Endothelial cell of umbilical vein (primary cell): ENCODE results near the gene TANGO6. TPM values are rescaled to one million over a fixed set of nuclear protein-coding genes. Genes with fewer than 3 reads are reported as not detected.

Source experiments
- BruUV-seq: library from RNA; stranded (reverse); fragments of 400-500 nt; replicated peaks from 2 replicates; lab custom pipeline; 2021; lab: Mats Ljungman, UMichigan
- CTCF ChIA-PET: fragments of 300-600, 350-600 bp; sonication (Branson Sonifier 250); formaldehyde crosslinking; loops from one replicate; lab custom pipeline; 2021; ENCODE audit warnings: antibody characterized with exemption, inconsistent platforms; lab: Charles Lee
- POLR2A ChIA-PET: fragments of 300-600, 350-600 bp; sonication (Branson Sonifier 250); formaldehyde crosslinking; loops from one replicate; lab custom pipeline; 2021; ENCODE audit warnings: antibody characterized with exemption, inconsistent platforms; lab: Charles Lee
- DNase-seq: peaks from one replicate; pipeline ENCODE4 v3.0.0-alpha.2; 2011; ENCODE audit warnings: low read depth, low spot score
- FAIRE-seq: peaks from 2 replicates; lab custom pipeline; 2011; peaks lifted over from hg19 to GRCh38; lab: Jason Lieb, UNC
- H2AFZ ChIP-seq: 2 replicates; pipeline ENCODE4 v1.6.0; 2012; ENCODE audit warnings: low read depth, low read length, control low read depth, inconsistent platforms
- H3K27ac ChIP-seq: 2 replicates; pipeline ENCODE4 v1.5.1; 2011; ENCODE audit warnings: low read depth, mild to moderate bottlenecking, control low read depth, low read length, moderate library complexity; ENCODE audit not compliant: insufficient read depth
- H3K27me3 ChIP-seq, 2 experiments: 2 replicates each; pipeline versions ENCODE4 v1.6.0 to v1.6.1; 2011; ENCODE audit warnings: low read length in 2 of 2, mixed read lengths in 1 of 2; ENCODE audit not compliant: control insufficient read depth in 2 of 2, insufficient read depth in 2 of 2
- H3K36me3 ChIP-seq, 2 experiments: 2 replicates in 1 of 2; 3 replicates in 1 of 2; pipeline ENCODE4 v1.5.1; 2011; ENCODE audit warnings: low read length in 2 of 2, mild to moderate bottlenecking in 1 of 2, moderate library complexity in 1 of 2; ENCODE audit not compliant: control insufficient read depth in 2 of 2, insufficient read depth in 2 of 2; ENCODE audit errors: extremely low read depth in 1 of 2
- H3K4me1 ChIP-seq: 3 replicates; pipeline ENCODE4 v1.5.1; 2011; ENCODE audit warnings: mild to moderate bottlenecking, low read length; ENCODE audit not compliant: control insufficient read depth, insufficient read depth; ENCODE audit errors: extremely low read depth
- H3K4me2 ChIP-seq: 2 replicates; pipeline ENCODE4 v1.6.1; 2011; ENCODE audit warnings: low read length, control low read depth, mixed read lengths; ENCODE audit not compliant: insufficient read depth
- H3K4me3 ChIP-seq, 3 experiments: fragments of 200-600 bp in 1 of 3; sonication (generic), shearing (Covaris generic) in 1 of 3; replicated peaks in 1 of 3; 2 replicates each; pipeline ENCODE4 v1.5.1; 2011 to 2016; ENCODE audit warnings: control low read depth in 3 of 3, low read length in 3 of 3, mild to moderate bottlenecking in 2 of 3, inconsistent platforms in 1 of 3, low read depth in 1 of 3, moderate library complexity in 1 of 3; ENCODE audit not compliant: insufficient read depth in 1 of 3
- H3K79me2 ChIP-seq: 2 replicates; pipeline ENCODE4 v1.6.0; 2012; ENCODE audit warnings: low read length, inconsistent platforms; ENCODE audit not compliant: control insufficient read depth, insufficient read depth
- H3K9ac ChIP-seq: replicated peaks from 2 replicates; pipeline ENCODE3; 2011; ENCODE audit warnings: low read length, control low read depth; ENCODE audit not compliant: insufficient read depth; ENCODE audit errors: extremely low read depth
- H3K9me1 ChIP-seq: replicated peaks from 3 replicates; pipeline ENCODE4 v1.6.0; 2011; ENCODE audit warnings: mild to moderate bottlenecking, low read length; ENCODE audit not compliant: control insufficient read depth, insufficient read depth; ENCODE audit errors: extremely low read depth
- H3K9me3 ChIP-seq: replicated peaks from 2 replicates; pipeline ENCODE4 v1.5.1; 2012; ENCODE audit warnings: low read length, inconsistent platforms; ENCODE audit not compliant: control insufficient read depth, insufficient read depth
- H4K20me1 ChIP-seq: replicated peaks from 2 replicates; pipeline ENCODE3; 2011; ENCODE audit warnings: mild to moderate bottlenecking, low read length; ENCODE audit not compliant: control insufficient read depth, insufficient read depth; ENCODE audit errors: extremely low read depth
- CTCF ChIP-seq, 2 donors: IDR thresholded peaks; 1 replicate in 1 of 2; 2 replicates in 1 of 2; pipeline ENCODE4 v1.5.1; 2011; ENCODE audit warnings: low read length in 2 of 2, mild to moderate bottlenecking in 2 of 2, moderate library complexity in 2 of 2, control low read depth in 1 of 2, inconsistent platforms in 1 of 2, low read depth in 1 of 2; ENCODE audit not compliant: insufficient read depth in 1 of 2; ENCODE audit errors: extremely low read depth in 1 of 2
- EZH2 ChIP-seq: IDR thresholded peaks from 2 replicates; pipeline ENCODE4 v1.6.1; 2012; ENCODE audit warnings: borderline replicate concordance, low read depth, mild to moderate bottlenecking, moderate library complexity, low read length, inconsistent platforms; ENCODE audit not compliant: severe bottlenecking
- FOS ChIP-seq: IDR thresholded peaks from 2 replicates; pipeline ENCODE4 v1.6.1; 2011; ENCODE audit warnings: mild to moderate bottlenecking, low read length, moderate library complexity, borderline replicate concordance; ENCODE audit not compliant: insufficient read depth
- GATA2 ChIP-seq: IDR thresholded peaks from 2 replicates; pipeline ENCODE4 v1.7.0; 2011; ENCODE audit warnings: low read depth, mild to moderate bottlenecking, moderate library complexity, mixed read lengths, low read length; ENCODE audit not compliant: insufficient read length, insufficient read depth
- JUN ChIP-seq: IDR thresholded peaks from 2 replicates; pipeline ENCODE4 v1.6.1; 2011; ENCODE audit warnings: borderline replicate concordance, low read depth; ENCODE audit not compliant: insufficient read length, insufficient read depth
- MAX ChIP-seq: IDR thresholded peaks from 2 replicates; pipeline ENCODE4 v1.6.1; 2011; ENCODE audit not compliant: insufficient read depth, insufficient read length
- MYC ChIP-seq: IDR thresholded peaks from one replicate; pipeline ENCODE4 v1.6.1; 2011; ENCODE audit warnings: mild to moderate bottlenecking, low read depth, low read length
- POLR2A ChIP-seq: IDR thresholded peaks from 2 replicates; pipeline ENCODE4 v1.6.1; 2012; ENCODE audit warnings: low read depth, mild to moderate bottlenecking, control low read depth, low read length
- POLR2AphosphoS5 ChIP-seq: IDR thresholded peaks from 2 replicates; pipeline ENCODE4 v1.6.1; 2012; ENCODE audit warnings: low read depth, mild to moderate bottlenecking, control low read depth, low read length, moderate library complexity; ENCODE audit not compliant: insufficient read depth
- dilution Hi-C: fragments of 300-500 bp; cut with MboI; formaldehyde crosslinking; loops from one replicate; pipeline ENCODE4 v1.15.0; 2019; ENCODE audit warnings: low sequenced_read_pairs; ENCODE audit not compliant: extremely low pct_ligation_motif_present
- intact Hi-C: fragments of 100-400 bp; cut with micrococcal nuclease; formaldehyde crosslinking; loops from one replicate; pipeline ENCODE4 v1.10.0; 2022
- polyA plus RNA-seq, 4 experiments: library from polyadenylated mRNA; depleted of rRNA in 3 of 4; stranded (reverse) in 3 of 4; unstranded in 1 of 4; fragments of >200 nt; gene quantifications; 2 replicates each; pipeline versions ENCODE4 v1.2.1 to v1.2.3, GENCODE V29; 2011 to 2012; ENCODE audit warnings: missing spikeins in 1 of 4
- total RNA-seq: library from RNA; stranded (reverse); gene quantifications from 2 replicates; pipeline ENCODE4 v1.2.3, GENCODE V29; 2021

The TANGO6 gene
- total and polyA plus RNA-seq, 2 donors (not counting 3 experiments of a cell fraction or from before 2014, with no cell fraction given), result 6.7 to 21.2 TPM

GRCh38 chr16:68869492-68870088 lies 26.3 kb downstream of the TANGO6 start:
- Histone ChIP-seq H3K4me1 (no peaks in the 10 kb centered on the region), H3K36me3 (no peaks in the 10 kb centered on the region), H3K9ac (no peak overlapping the region), H2AFZ (no peak overlapping the region), H3K27ac (no peak overlapping the region), H4K20me1 (no peaks in the 10 kb centered on the region), H3K4me2 (no peak overlapping the region), H3K79me2 (no peaks in the 10 kb centered on the region), H3K4me3 (no peak overlapping the region), H3K9me1 (no peaks in the 10 kb centered on the region), H3K27me3 (no peaks in the 10 kb centered on the region), H3K9me3 (no peaks in the 10 kb centered on the region)
- ChIA-PET CTCF (no interaction called here), POLR2A (no interaction called here)
- TF ChIP-seq GATA2 (no peak), FOS (no peak), MAX (no peak), POLR2AphosphoS5 (no peak), POLR2A (no peak), EZH2 (no peak), JUN (no peak), MYC (no peak), CTCF (IDR thresholded peaks at IDR 0.05; ENCODE audit: extremely low read depth in 1 of 2, insufficient read depth in 1 of 2, low read depth in 1 of 2, low read length in 2 of 2) (no peak)
- intact Hi-C loops, result no loop called here
- FAIRE-seq, result no peak
- BruUV-seq, result no TSS peak
- no peak for DNase-seq
- dilution Hi-C loops, result no loop called here
